Subcutaneous abdominal adipose tissue (tissue), 5 donors: ENCODE results near the gene CHERP.
"Not testable (repeated sequence)": the region's sequence is repeated elsewhere in the genome, so short reads cannot be mapped to it uniquely, and the experiment has no call there.

Source experiments
- H3K27ac ChIP-seq: one replicate; pipeline ENCODE4 v1.7.0; 2013; ENCODE audit warnings: low read depth, mild to moderate bottlenecking, inconsistent platforms, low read length, moderate library complexity
- H3K27me3 ChIP-seq, 5 donors: one replicate each; pipeline ENCODE4 v1.7.0; 2013; ENCODE audit warnings: low read length in 5 of 5, inconsistent platforms in 1 of 5; ENCODE audit not compliant: control insufficient read depth in 5 of 5, insufficient read depth in 4 of 5
- H3K36me3 ChIP-seq, 5 donors: one replicate each; pipeline ENCODE4 v1.7.0; 2013; ENCODE audit warnings: low read length in 5 of 5; ENCODE audit not compliant: control insufficient read depth in 5 of 5, insufficient read depth in 5 of 5
- H3K4me1 ChIP-seq, 5 donors: one replicate each; pipeline ENCODE4 v1.7.0; 2013; ENCODE audit warnings: low read length in 5 of 5, mild to moderate bottlenecking in 3 of 5, moderate library complexity in 1 of 5; ENCODE audit not compliant: control insufficient read depth in 5 of 5, insufficient read depth in 5 of 5
- H3K4me3 ChIP-seq, 5 donors: one replicate each; pipeline ENCODE4 v1.7.0; 2013; ENCODE audit warnings: low read length in 5 of 5, low read depth in 1 of 5
- H3K9ac ChIP-seq, 5 donors: one replicate each; pipeline ENCODE4 v1.7.0; 2013; ENCODE audit warnings: low read length in 5 of 5, mild to moderate bottlenecking in 4 of 5, moderate library complexity in 3 of 5
- H3K9me3 ChIP-seq, 5 donors: one replicate each; pipeline ENCODE4 v1.7.0; 2013; ENCODE audit warnings: low read length in 5 of 5; ENCODE audit not compliant: control insufficient read depth in 5 of 5
- donor health status: healthy.
- donor health status: healthy.
- donor health status: healthy.
- donor health status: healthy.
- donor health status: healthy.

Gene CHERP

GRCh38 chr19:16520074-16520973 lies 21.9 kb downstream of the CHERP start:
- H3K27ac ChIP-seq: no peak overlapping the region
- H3K9ac ChIP-seq: no peak overlapping the region
- no peak overlapping the region for H3K4me3 ChIP-seq
- H3K36me3 ChIP-seq: peaks cover 2 to 87% (median 82%) of the 10 kb centered on the region in 5 donors
- H3K4me1 ChIP-seq: no peaks in the 10 kb centered on the region
- no peaks in the 10 kb centered on the region for H3K9me3 ChIP-seq
- H3K27me3 ChIP-seq: no peaks in the 10 kb centered on the region

DNA sequence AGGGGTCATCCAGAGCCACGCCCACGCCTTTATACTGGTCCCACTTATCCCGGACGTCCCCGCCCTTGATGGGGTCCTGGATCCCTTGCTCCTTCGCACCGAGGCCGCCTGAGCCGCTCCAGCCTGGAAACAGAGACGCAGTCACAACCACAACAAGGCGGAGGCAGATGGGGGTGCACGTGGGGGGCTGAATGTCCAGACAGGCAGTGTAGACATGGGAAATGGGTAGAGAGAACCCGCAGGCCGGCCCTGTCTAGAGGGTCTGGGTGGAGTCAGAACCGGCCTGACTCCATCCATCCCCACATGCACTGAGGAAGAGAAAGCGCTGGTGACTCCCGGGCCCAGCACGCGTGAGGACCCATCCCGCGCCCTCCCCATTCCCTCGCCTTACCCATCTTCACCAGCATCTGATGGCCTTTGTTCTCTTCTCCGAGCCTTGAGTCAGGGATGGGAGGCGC lies 23.0 kb downstream of the CHERP start:
- Histone ChIP-seq H3K9me3 (no peaks in the 10 kb centered on the region), H3K27me3 (no peaks in the 10 kb centered on the region), H3K4me1 (no peaks in the 10 kb centered on the region), H3K36me3 (peaks cover 2 to 83% (median 78%) of the 10 kb centered on the region in 5 donors), H3K27ac (no peak overlapping the region), H3K9ac (no peak overlapping the region), H3K4me3 (no peak overlapping the region)

- H3K4me3 ChIP-seq: no peak overlapping the region
- no peaks in the 10 kb centered on the region for H3K9me3 ChIP-seq
- H3K4me1 ChIP-seq: no peaks in the 10 kb centered on the region
- H3K36me3 ChIP-seq: peaks cover 2 to 79% (median 73%) of the 10 kb centered on the region in 5 donors
- H3K27me3 ChIP-seq: no peaks in the 10 kb centered on the region
- no peak overlapping the region for H3K27ac ChIP-seq
- no peak overlapping the region for H3K9ac ChIP-seq
Measured at GRCh38 chr19:16518483-16519229, 23.6 kb downstream of the CHERP start.

DNA sequence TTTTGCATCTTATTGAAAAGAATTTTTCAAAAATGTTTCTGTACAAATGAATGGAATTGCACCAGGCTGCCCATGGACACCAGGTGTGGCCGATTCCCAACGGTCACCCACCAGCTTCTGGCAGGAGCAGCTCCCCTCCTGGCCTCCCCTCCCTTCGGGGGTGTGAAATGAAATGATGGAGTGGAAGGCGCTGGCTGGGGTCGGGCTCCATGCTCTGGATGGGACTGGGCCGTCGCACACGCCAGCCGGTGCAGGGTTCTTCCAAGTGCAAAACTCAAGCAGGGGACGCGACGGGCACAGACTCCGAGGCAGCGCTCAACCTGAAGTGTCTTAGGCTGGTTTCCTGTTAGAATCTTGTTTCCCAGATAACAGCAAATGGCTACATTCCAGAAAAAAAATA lies 24.2 kb downstream of the CHERP start:
- Histone ChIP-seq H3K4me3 (no peak overlapping the region), H3K27me3 (no peaks in the 10 kb centered on the region), H3K9ac (no peak overlapping the region), H3K4me1 (no peaks in the 10 kb centered on the region), H3K27ac (no peak overlapping the region), H3K36me3 (peaks cover 2 to 78% (median 69%) of the 10 kb centered on the region in 5 donors), H3K9me3 (no peaks in the 10 kb centered on the region)

DNA sequence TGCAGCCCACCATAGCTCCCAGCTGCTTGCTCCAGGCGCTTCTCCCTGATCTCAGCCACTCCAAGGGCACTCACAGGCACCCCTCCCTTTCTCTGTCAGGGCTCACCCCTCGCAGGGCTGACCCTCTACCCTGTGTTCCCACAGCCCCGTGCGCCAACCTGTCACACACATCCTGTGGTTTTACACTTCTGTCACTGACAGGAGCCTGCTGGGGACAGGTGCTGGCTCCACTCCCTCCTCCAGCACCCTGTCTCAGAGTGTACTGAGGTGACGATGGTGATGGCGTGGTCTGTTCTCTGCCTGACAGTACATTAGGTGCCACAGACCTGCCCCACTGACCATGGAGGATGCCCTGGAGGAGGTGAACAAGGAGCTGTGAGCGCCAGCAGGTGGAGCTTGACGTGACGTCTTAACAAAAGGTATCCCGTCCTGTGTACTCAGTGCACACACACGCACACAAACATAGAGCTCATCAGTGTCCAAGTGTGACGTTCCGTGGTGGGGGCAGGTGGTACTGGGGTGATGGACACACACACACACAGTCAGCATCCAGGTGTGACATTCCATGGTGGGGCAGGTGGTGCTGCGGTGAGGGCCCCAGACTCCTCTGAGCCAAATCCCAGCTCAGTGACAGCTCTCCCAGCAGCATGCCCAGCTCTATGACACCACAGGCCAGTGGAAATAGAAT lies 25.2 kb downstream of the CHERP start:
- H3K36me3 ChIP-seq: peaks cover 2 to 75% (median 66%) of the 10 kb centered on the region in 5 donors
- H3K9ac ChIP-seq: no peak overlapping the region
- no peak overlapping the region for H3K4me3 ChIP-seq
- H3K4me1 ChIP-seq: no peaks in the 10 kb centered on the region
- no peak overlapping the region for H3K27ac ChIP-seq
- no peaks in the 10 kb centered on the region for H3K27me3 ChIP-seq
- H3K9me3 ChIP-seq: no peaks in the 10 kb centered on the region

- no peak overlapping the region for H3K4me3 ChIP-seq
- H3K27ac ChIP-seq: no peak overlapping the region
- H3K36me3 ChIP-seq: peaks cover 2 to 70% (median 60%) of the 10 kb centered on the region in 5 donors
- no peaks in the 10 kb centered on the region for H3K27me3 ChIP-seq
- no peaks in the 10 kb centered on the region for H3K9me3 ChIP-seq
- no peaks in the 10 kb centered on the region for H3K4me1 ChIP-seq
- H3K9ac ChIP-seq: no peak overlapping the region
Measured at GRCh38 chr19:16516381-16516780, 25.9 kb downstream of the CHERP start.

GRCh38 chr19:16514383-16515019 lies 27.7 kb downstream of the CHERP start:
- Histone ChIP-seq H3K36me3 (peaks cover 2 to 60% (median 47%) of the 10 kb centered on the region in 5 donors), H3K9me3 (no peaks in the 10 kb centered on the region), H3K9ac (no peak overlapping the region), H3K4me3 (no peak overlapping the region), H3K27ac (no peak overlapping the region), H3K27me3 (no peaks in the 10 kb centered on the region), H3K4me1 (peaks cover 0 to 8% (median 4%) of the 10 kb centered on the region in 5 donors)

DNA sequence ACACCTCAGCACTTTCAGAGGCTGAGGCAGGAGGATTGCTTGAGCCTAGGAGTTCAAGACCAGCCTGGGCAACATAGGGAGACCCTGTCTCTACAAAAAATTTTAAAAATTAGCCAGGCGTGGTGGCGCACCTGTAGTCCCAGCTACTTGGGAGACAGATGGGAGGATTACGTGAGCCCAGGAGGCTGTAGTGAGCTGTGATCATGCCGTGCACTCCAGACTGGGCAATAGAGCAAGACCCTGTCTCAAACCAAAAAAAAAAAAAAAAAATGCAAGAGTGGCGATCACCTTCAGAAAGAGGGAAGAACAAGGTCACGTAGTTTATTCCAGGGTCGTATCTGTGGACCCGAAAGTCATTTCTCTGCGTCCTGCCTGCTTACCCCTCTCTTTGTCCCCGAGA lies 29.6 kb downstream of the CHERP start:
- H3K27me3 ChIP-seq, H3K27ac ChIP-seq, H3K4me3 ChIP-seq, H3K9ac ChIP-seq, H3K9me3 ChIP-seq: not testable (repeated sequence)
- H3K36me3 ChIP-seq: peaks cover 0 to 43% (median 28%) of the 10 kb centered on the region in 5 donors
- H3K4me1 ChIP-seq: peaks cover 0 to 11% (median 8%) of the 10 kb centered on the region in 5 donors

DNA sequence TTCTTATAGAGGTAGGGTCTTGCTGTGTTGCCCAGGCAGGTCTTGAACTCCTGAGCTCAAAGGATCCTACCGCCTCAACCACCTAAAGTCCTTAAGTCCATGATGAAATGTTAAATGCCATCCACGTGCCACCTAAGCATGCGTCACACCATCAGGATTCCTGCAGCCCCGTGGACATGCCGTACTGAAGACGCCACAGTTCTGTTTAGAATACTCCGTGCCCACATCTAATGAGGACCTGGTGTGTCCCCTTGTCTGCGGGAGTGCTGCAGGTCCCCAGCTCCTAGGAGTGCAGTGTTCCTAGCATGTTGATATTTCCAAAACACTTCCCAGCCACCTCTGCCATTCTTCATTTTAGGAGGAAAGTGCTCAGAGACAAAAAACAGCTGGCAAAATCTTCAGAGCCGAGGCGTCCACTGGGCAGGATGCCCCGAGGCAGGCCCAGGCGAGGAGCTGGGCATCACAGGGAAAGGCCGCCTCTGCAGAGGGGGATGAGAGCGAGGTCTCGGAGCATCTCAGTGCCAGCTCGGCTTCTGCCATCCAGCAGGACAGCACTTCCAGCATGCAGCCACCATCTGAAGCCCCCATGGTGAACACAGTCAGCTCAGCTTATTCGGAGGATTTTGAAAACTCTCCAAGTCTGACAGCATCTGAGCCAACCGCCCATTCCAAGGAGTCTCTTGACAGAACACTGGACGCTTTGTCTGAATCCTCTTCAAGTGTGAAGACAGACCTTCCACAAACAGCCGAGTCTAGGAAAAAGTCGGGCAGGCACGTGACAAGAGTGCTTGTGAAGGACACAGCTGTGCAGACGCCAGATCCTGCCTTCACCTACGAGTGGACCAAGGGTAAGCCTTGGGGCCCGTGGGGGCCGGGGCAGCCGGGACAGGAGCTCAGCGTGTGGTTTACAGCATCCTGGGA lies 32.8 kb downstream of the CHERP start:
- Histone ChIP-seq H3K4me3 (no peak overlapping the region), H3K27ac (no peak overlapping the region), H3K9ac (peak overlapping the region in 2 of 5 donors; percentile 19 to 24), H3K4me1 (peaks cover 0 to 11% (median 8%) of the 10 kb centered on the region in 5 donors), H3K36me3 (peaks cover 0 to 31% (median 17%) of the 10 kb centered on the region in 5 donors), H3K27me3 (no peaks in the 10 kb centered on the region), H3K9me3 (no peaks in the 10 kb centered on the region)
